KMS-11 (cell line): ENCODE data around the gene CNTFR.

Experiments
- H2AFZ ChIP-seq: fragments of 200-600 bp; sonication (generic); 2 replicates; pipeline ENCODE4 v1.6.1; 2016; ENCODE audit warnings: antibody characterized with exemption, mixed run types, low read depth
- H3K27ac ChIP-seq: fragments of 200-600 bp; sonication (generic); 2 replicates; pipeline ENCODE4 v1.6.1; 2016; ENCODE audit warnings: mild to moderate bottlenecking, mixed run types
- H3K27me3 ChIP-seq: fragments of 200-600 bp; sonication (generic); 2 replicates; pipeline ENCODE4 v1.6.1; 2017; ENCODE audit warnings: mild to moderate bottlenecking, low read depth, mixed run types, moderate library complexity; ENCODE audit not compliant: insufficient read depth
- H3K36me3 ChIP-seq: fragments of 200-600 bp; sonication (generic); 2 replicates; pipeline ENCODE4 v1.6.1; 2017; ENCODE audit warnings: mild to moderate bottlenecking, mixed run types; ENCODE audit not compliant: insufficient read depth
- H3K4me1 ChIP-seq: fragments of 200-600 bp; sonication (generic); 2 replicates; pipeline ENCODE4 v1.6.1; 2016; ENCODE audit warnings: mild to moderate bottlenecking, low read depth, mixed run types; ENCODE audit not compliant: poor library complexity, severe bottlenecking
- H3K4me2 ChIP-seq: fragments of 200-600 bp; sonication (generic); 2 replicates; pipeline ENCODE4 v1.7.0; 2016; ENCODE audit warnings: mild to moderate bottlenecking, mixed run types
- H3K4me3 ChIP-seq: fragments of 200-600 bp; sonication (generic); IDR thresholded peaks from 2 replicates; pipeline ENCODE4 v1.6.1; 2017; ENCODE audit warnings: low read depth, low read length, mixed read lengths; ENCODE audit not compliant: insufficient read depth
- H3K79me2 ChIP-seq: fragments of 200-600 bp; sonication (generic); 2 replicates; pipeline ENCODE4 v1.6.1; 2016; ENCODE audit warnings: low read depth, mixed run types; ENCODE audit not compliant: insufficient read depth
- H3K9ac ChIP-seq: fragments of 200-600 bp; sonication (generic); 2 replicates; pipeline ENCODE4 v1.6.1; 2016; ENCODE audit warnings: mild to moderate bottlenecking, mixed run types
- H4K20me1 ChIP-seq: fragments of 200-600 bp; sonication (generic); 2 replicates; pipeline ENCODE4 v1.6.1; 2016; ENCODE audit warnings: mild to moderate bottlenecking, mixed run types; ENCODE audit not compliant: insufficient read depth
- CTCF ChIP-seq: fragments of 200-600 bp; sonication (generic); conservative IDR thresholded peaks from 2 replicates; pipeline ENCODE4 v1.6.1; 2017; ENCODE audit warnings: low read depth, mild to moderate bottlenecking, antibody characterized with exemption, low read length, moderate library complexity, mixed read lengths

CNTFR gene

GRCh38 chr9:34515959-34516358, 73.6 kb downstream of the CNTFR start:
- H3K4me1 ChIP-seq = no peaks in the 10 kb centered on the region
- no peaks in the 10 kb centered on the region; the same call in 1 of the 2 replicates for H3K27me3 ChIP-seq
- H3K4me3 ChIP-seq = no peak overlapping the region
- no peaks in the 10 kb centered on the region for H3K36me3 ChIP-seq
- no peak overlapping the region for H3K4me2 ChIP-seq
- H3K79me2 ChIP-seq = no peaks in the 10 kb centered on the region
- no peak overlapping the region for H3K9ac ChIP-seq
- H4K20me1 ChIP-seq = no peaks in the 10 kb centered on the region
- TF ChIP-seq CTCF = no peak
- no peak overlapping the region for H3K27ac ChIP-seq
- no peak overlapping the region for H2AFZ ChIP-seq

GRCh38 chr9:34514816-34515215, 74.7 kb downstream of the CNTFR start:
- Histone ChIP-seq H3K4me1 (no peaks in the 10 kb centered on the region), H3K4me2 (no peak overlapping the region), H2AFZ (no peak overlapping the region), H3K27me3 (no peaks in the 10 kb centered on the region; the same call in 1 of the 2 replicates), H4K20me1 (no peaks in the 10 kb centered on the region), H3K9ac (no peak overlapping the region), H3K4me3 (no peak overlapping the region), H3K27ac (no peak overlapping the region), H3K79me2 (no peaks in the 10 kb centered on the region), H3K36me3 (no peaks in the 10 kb centered on the region)
- no peak for TF ChIP-seq CTCF

- no peak for TF ChIP-seq CTCF
- no peak overlapping the region for H3K9ac ChIP-seq
- no peaks in the 10 kb centered on the region for H3K79me2 ChIP-seq
- H2AFZ ChIP-seq = no peak overlapping the region
- H3K36me3 ChIP-seq = no peaks in the 10 kb centered on the region
- no peak overlapping the region for H3K4me2 ChIP-seq
- no peak overlapping the region for H3K4me3 ChIP-seq
- no peaks in the 10 kb centered on the region for H3K4me1 ChIP-seq
- H4K20me1 ChIP-seq = no peaks in the 10 kb centered on the region
- no peaks in the 10 kb centered on the region; the same call in 1 of the 2 replicates for H3K27me3 ChIP-seq
- no peak overlapping the region for H3K27ac ChIP-seq
These were observed 75.1 kb downstream of the CNTFR start for GRCh38 chr9:34514401-34514800.

DNA sequence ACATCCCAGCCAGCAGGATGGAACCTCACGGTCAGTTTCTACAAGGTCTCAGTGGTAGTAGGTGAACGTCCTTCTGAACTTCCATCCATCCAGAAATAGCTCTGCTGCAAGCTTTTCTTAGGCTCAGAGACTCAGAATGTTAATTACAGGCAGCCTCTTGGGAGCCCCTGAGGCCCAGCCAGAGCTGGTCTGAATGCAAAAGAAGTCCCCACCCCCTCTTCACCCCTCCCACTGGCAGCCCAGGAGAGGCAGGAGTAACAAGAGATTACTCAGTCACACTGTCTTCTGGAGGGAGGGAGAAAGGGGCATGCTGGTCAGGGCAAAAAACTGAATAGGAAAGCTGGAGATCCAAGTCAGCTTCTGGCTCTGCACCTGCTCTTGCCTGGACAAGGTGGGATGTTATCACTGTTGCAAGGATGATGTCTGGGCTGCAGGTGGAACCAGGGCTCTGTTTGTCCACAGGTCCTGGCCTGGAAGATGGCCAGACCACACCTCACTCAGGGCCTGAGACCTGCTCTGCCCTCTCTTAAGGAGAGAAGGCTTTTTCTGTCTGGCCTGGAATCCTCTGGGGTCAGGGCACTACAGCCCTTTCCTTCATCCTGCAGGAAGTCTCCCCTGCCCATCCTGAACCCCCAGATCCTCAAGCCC, 75.8 kb downstream of the CNTFR start:
- H2AFZ ChIP-seq = no peak overlapping the region

More for the DNA sequence above, 75.8 kb downstream of the CNTFR start:
- no peak overlapping the region for H3K9ac ChIP-seq
- H3K36me3 ChIP-seq = no peaks in the 10 kb centered on the region
- TF ChIP-seq CTCF = no peak
- no peak overlapping the region for H3K4me2 ChIP-seq
- no peak overlapping the region for H3K27ac ChIP-seq
- H3K4me3 ChIP-seq = no peak overlapping the region
- no peaks in the 10 kb centered on the region; the same call in 1 of the 2 replicates for H3K27me3 ChIP-seq
- H4K20me1 ChIP-seq = no peaks in the 10 kb centered on the region
- H3K79me2 ChIP-seq = no peaks in the 10 kb centered on the region
- H3K4me1 ChIP-seq = no peaks in the 10 kb centered on the region
